ENCODE results near the gene MARCHF2.
"Not testable (repeated sequence)": the region's sequence is repeated elsewhere in the genome, so short reads cannot be mapped to it uniquely, and the experiment has no call there.

MARCHF2 gene

DNA sequence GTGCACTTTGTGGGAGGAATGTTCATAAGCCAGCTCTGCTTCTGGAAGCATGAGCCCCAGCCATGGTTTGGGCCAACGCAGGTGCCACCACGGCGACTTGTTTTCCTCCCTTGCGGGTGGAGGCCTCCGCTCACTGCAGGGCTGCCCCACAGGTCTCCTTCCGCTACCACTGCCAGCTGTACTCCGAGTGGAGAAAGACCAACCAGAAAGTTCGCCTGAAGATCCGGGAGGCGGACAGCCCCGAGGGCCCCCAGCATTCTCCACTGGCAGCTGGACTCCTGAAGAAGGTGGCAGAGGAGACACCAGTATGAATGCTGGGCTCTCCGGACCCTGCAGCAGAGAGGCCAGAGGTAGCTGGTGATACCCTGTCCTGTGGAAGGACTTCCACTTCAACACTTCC lies 25.1 kb downstream of the MARCHF2 start:
- H3K4me3 ChIP-seq (ENCODE audit: low read depth, low read length) = no peak overlapping the region
- no peak for DNase-seq (ENCODE audit: low read depth)
- no peak for TF ChIP-seq MYC (IDR thresholded peaks at IDR 0.05; ENCODE audit: low read depth, low read length)
- no peak for TF ChIP-seq POLR2A (IDR thresholded peaks at IDR 0.05; ENCODE audit: extremely low read depth, insufficient read length)
- no peak for TF ChIP-seq CTCF (IDR thresholded peaks at IDR 0.05; ENCODE audit: low read depth, low read length)
- no peak for TF ChIP-seq MAX (IDR thresholded peaks at IDR 0.05; ENCODE audit: low read depth, low read length)

DNA sequence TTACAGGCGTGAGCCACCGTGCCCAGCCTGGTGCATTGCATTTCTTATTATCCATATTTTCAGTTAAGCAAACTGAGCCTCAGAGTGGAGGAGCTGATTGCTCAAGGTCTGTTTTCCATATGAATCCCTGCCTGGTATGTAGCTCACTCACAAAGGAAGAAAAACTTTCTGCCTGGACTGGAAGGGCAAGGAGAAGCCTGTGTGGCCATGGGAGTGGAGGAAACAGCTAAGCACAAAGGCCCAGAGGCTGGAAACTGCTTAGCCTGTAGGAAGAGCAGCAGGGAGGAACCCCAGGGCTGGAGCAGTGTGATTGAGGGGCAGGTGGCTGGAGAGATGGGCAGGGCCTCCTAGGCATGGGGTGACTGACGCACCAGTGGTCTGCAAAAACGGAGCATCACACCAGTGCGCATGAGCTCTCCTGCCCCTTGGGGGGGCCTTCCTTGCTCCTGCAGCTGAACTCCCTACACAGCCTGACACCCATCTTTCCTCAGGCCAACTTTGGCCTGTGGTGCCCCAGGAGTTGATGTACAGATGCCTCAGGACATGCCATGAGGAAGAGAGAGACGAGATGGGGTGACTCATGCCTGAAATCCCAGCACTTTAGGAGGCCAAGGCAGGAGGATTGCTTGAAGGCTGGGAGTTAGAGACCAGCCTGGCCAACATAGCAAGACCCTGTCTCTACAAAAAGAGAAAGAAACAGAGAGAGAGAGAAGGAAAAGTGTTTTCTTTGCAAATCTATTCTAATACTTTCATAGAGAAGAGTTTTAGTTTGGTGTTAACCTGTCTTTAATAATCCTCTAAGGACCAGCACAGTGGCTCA lies 28.8 kb downstream of the MARCHF2 start:
- no peak for TF ChIP-seq CTCF (IDR thresholded peaks at IDR 0.05; ENCODE audit: low read depth, low read length)
- TF ChIP-seq MAX (IDR thresholded peaks at IDR 0.05; ENCODE audit: low read depth, low read length) = no peak
- no peak for TF ChIP-seq POLR2A (IDR thresholded peaks at IDR 0.05; ENCODE audit: extremely low read depth, insufficient read length)
- TF ChIP-seq MYC (IDR thresholded peaks at IDR 0.05; ENCODE audit: low read depth, low read length) = no peak
- H3K4me3 ChIP-seq (ENCODE audit: low read depth, low read length) = no peak overlapping the region
- DNase-seq (ENCODE audit: low read depth) = no peak

DNA sequence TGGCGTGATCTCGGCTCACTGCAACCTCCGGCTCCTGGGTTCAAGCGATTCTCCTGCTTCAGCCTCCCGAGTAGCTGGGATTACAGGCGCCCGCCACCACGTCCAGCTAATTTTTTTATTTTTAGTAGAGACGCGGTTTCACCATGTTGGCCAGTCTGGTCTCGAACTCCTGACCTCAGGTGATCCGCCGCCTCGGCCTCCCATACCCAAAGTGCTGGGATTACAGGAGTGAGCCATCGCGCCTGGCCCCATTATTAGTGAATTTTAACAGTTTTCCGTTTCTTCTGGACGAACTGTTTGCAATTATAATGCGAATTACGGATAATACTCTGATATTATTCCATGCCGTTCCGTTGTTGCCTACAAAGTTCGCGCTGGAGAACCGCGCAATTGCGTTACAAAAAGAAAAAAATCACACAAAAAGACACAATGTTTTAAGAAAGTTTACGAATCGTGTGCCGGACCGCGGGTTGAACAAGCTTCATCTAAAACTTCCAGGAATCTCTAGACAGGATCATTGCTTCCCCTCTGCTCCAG lies 31.1 kb downstream of the MARCHF2 start:
- not testable (repeated sequence) for DNase-seq (ENCODE audit: low read depth)
- peak overlapping the region; percentile 64 for H3K4me3 ChIP-seq (ENCODE audit: low read depth, low read length)

DNA sequence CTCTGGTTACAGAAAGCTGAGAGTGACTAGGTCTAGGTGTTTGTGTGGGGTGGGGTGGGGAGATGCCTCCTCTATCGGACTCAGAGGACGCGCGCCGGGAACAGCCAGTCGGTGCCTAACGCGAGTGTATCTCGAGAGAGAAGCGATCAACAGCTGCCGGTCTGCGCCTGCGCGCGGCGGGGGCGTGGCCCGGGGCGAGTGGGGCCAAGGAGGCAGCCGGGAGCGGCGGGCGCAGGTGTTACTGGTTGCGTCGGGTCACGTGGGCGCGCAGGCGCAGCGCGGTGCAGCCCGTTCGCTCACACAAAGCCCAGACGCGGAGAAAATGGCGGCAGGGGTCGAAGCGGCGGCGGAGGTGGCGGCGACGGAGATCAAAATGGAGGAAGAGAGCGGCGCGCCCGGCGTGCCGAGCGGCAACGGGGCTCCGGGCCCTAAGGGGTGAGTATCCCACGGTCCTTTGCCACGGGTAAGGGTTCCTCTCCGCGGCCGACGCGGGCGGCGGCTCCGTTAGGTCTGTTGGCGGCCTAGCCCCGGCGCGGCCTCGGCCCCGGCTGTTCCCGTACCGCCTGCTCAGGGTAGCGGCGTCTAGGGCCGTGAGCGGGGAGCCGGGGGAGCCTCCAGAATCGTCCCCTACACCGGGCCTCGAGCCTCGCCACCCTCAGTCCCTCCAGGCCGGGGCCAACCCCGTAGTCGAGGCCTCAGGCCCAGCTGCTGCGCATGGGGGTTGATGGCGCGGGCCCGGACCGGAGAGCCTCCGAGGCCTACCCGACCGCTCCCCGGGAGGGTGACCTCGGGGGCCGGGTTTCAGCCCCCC lies 31.8 kb downstream of the MARCHF2 start, which contains the start of gene HNRNPM:
Gene HNRNPM, plus strand, starts transcription at position 299 of the 811 bp plus-strand sequence. Its CDS starts 24 bp downstream, at position 323.
- peak within 1 kb of the TSS; percentile 82 for H3K4me3 ChIP-seq (ENCODE audit: low read depth, low read length)
- TF ChIP-seq CTCF (IDR thresholded peaks at IDR 0.05; ENCODE audit: low read depth, low read length) = no peak
- TF ChIP-seq MYC (IDR thresholded peaks at IDR 0.05; ENCODE audit: low read depth, low read length) = peak; percentile 95
- TF ChIP-seq MAX (IDR thresholded peaks at IDR 0.05; ENCODE audit: low read depth, low read length) = peak; percentile 99
- peak; percentile 99 for TF ChIP-seq POLR2A (IDR thresholded peaks at IDR 0.05; ENCODE audit: extremely low read depth, insufficient read length)
- peak; percentile 100 for DNase-seq (ENCODE audit: low read depth)

DNA sequence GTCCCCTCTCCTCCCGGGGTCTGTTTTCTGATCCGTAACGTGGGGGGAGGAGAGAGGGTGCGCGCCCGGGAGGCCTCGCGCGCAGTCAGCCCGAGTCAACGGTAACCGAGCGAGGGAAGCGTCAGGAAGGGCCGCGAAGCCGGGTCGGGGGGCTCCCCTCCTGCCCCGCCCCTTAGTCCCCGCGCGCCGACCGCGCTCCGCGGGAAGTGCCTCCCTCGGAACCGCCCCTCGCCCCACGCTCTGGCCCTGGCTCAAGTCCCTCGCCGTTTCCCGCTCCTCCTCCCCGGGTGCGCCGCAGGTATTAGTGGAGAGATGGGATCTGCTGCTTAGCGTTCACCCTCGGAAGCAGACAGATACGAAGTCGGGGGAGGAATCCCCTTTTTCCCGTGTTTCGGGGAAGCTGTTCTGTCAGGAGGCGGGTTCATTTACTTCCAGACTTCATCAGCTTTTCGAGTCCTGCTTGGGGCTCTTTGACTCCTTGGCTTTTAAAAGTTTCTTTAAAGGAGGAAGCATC lies 32.4 kb downstream of the MARCHF2 start:
- peak overlapping the region; percentile 82 for H3K4me3 ChIP-seq (ENCODE audit: low read depth, low read length)
- TF ChIP-seq MAX (IDR thresholded peaks at IDR 0.05; ENCODE audit: low read depth, low read length) = peak; percentile 74
- peak; percentile 59 for TF ChIP-seq MYC (IDR thresholded peaks at IDR 0.05; ENCODE audit: low read depth, low read length)
- no peak for TF ChIP-seq POLR2A (IDR thresholded peaks at IDR 0.05; ENCODE audit: extremely low read depth, insufficient read length)
- peak; percentile 85 for DNase-seq (ENCODE audit: low read depth)

- H3K4me3 ChIP-seq (ENCODE audit: low read depth, low read length) = peak overlapping the region; percentile 82
- no peak for DNase-seq (ENCODE audit: low read depth)
- TF ChIP-seq MYC (IDR thresholded peaks at IDR 0.05; ENCODE audit: low read depth, low read length) = no peak
- no peak for TF ChIP-seq POLR2A (IDR thresholded peaks at IDR 0.05; ENCODE audit: extremely low read depth, insufficient read length)
- TF ChIP-seq MAX (IDR thresholded peaks at IDR 0.05; ENCODE audit: low read depth, low read length) = no peak
- TF ChIP-seq CTCF (IDR thresholded peaks at IDR 0.05; ENCODE audit: low read depth, low read length) = no peak
These were observed 33.1 kb downstream of the MARCHF2 start for GRCh38 chr19:8446061-8446709.

Measured in NB4 (cell line).